Liver (tissue), 3 donors: ENCODE data around the gene CDC42.

Experiments used
- ATF3 ChIP-seq: IDR thresholded peaks from 2 replicates; pipeline ENCODE4 v1.6.1; 2016; ENCODE audit warnings: antibody characterized with exemption
- CTCF ChIP-seq: fragments of 150-350 bp; IDR thresholded peaks from 2 replicates; pipeline ENCODE4 v1.5.1; 2017; ENCODE audit warnings: improper control_type of control experiment, low read depth, low read length; ENCODE audit not compliant: missing input control
- EGR1 ChIP-seq, 2 donors: IDR thresholded peaks; 2 replicates each; pipeline ENCODE4 v1.6.1; 2016 to 2018; ENCODE audit warnings: antibody characterized with exemption in 2 of 2, low read depth in 2 of 2
- FOXA1 ChIP-seq: IDR thresholded peaks from 2 replicates; pipeline ENCODE4 v1.6.1; 2016; ENCODE audit warnings: antibody characterized with exemption
- GABPA ChIP-seq, 2 donors: IDR thresholded peaks in 1 of 2; conservative IDR thresholded peaks in 1 of 2; 2 replicates each; pipeline ENCODE4 v1.6.1; 2016; ENCODE audit warnings: antibody characterized with exemption in 2 of 2, mild to moderate bottlenecking in 1 of 2, moderate library complexity in 1 of 2
- HNF4A ChIP-seq, 2 donors: conservative IDR thresholded peaks; 2 replicates each; pipeline ENCODE4 v1.6.1; 2016; ENCODE audit warnings: antibody characterized with exemption in 2 of 2, mild to moderate bottlenecking in 2 of 2
- JUND ChIP-seq, 2 donors: IDR thresholded peaks; 2 replicates each; pipeline ENCODE4 v1.6.1; 2016; ENCODE audit warnings: antibody characterized with exemption in 2 of 2
- MAX ChIP-seq: IDR thresholded peaks from 2 replicates; pipeline ENCODE4 v1.6.1; 2016; ENCODE audit warnings: antibody characterized with exemption
- NR2F2 ChIP-seq: IDR thresholded peaks from 2 replicates; pipeline ENCODE4 v1.6.1; 2016; ENCODE audit warnings: antibody characterized with exemption
- RAD21 ChIP-seq, 2 donors: IDR thresholded peaks; 2 replicates each; pipeline ENCODE4 v1.6.1; 2016; ENCODE audit warnings: antibody characterized with exemption in 2 of 2, mild to moderate bottlenecking in 2 of 2
- REST ChIP-seq: IDR thresholded peaks from 2 replicates; pipeline ENCODE4 v1.6.1; 2016; ENCODE audit warnings: antibody characterized with exemption, mild to moderate bottlenecking
- RXRA ChIP-seq, 2 donors: IDR thresholded peaks; 2 replicates each; pipeline ENCODE4 v1.6.1; 2017 to 2018; ENCODE audit warnings: antibody characterized with exemption in 2 of 2, mild to moderate bottlenecking in 1 of 2
- YY1 ChIP-seq: IDR thresholded peaks from 2 replicates; pipeline ENCODE4 v1.6.1; 2016; ENCODE audit warnings: antibody characterized with exemption, mild to moderate bottlenecking
- ZBTB33 ChIP-seq: IDR thresholded peaks from 2 replicates; pipeline ENCODE4 v1.6.1; 2016; ENCODE audit warnings: antibody characterized with exemption
- donor health status: healthy.
- donor health status: healthy.

GRCh38 chr1:22110016-22110415, 57.5 kb downstream of the CDC42 start:
- TF ChIP-seq CTCF: no peak
- TF ChIP-seq FOXA1: no peak
- no peak for TF ChIP-seq RAD21 (IDR thresholded peaks at IDR 0.05)
- TF ChIP-seq REST: no peak
- no peak for TF ChIP-seq HNF4A (conservative IDR thresholded peaks at IDR 0.05)
- TF ChIP-seq GABPA (IDR thresholded peaks at IDR 0.05 in 1 of 2, conservative IDR thresholded peaks at IDR 0.05 in 1 of 2): no peak
- no peak for TF ChIP-seq EGR1 (IDR thresholded peaks at IDR 0.05; ENCODE audit: low read depth in 2 of 2)
- no peak for TF ChIP-seq YY1
- no peak for TF ChIP-seq JUND (IDR thresholded peaks at IDR 0.05)
- TF ChIP-seq NR2F2: no peak
- TF ChIP-seq MAX: no peak
- no peak for TF ChIP-seq ATF3
- no peak for TF ChIP-seq ZBTB33
- no peak for TF ChIP-seq RXRA (IDR thresholded peaks at IDR 0.05)
